ENCODE measurements around the gene CSH1.
A peak's percentile ranks its signal among the peaks of the same experiment; 100 is the strongest.

Gene CSH1

GRCh38 chr17:63855185-63855584, 41.2 kb downstream of the CSH1 start:
- DNase-seq = no peak

GRCh38 chr17:63854709-63855108, 41.7 kb downstream of the CSH1 start:
- DNase-seq = no peak

- DNase-seq = no peak
Measured at GRCh38 chr17:63853260-63853659, 43.1 kb downstream of the CSH1 start.

- no peak for DNase-seq
Measured at GRCh38 chr17:63850401-63850800, 46.0 kb downstream of the CSH1 start.

- DNase-seq = peak; percentile 98
Measured at GRCh38 chr17:63848834-63849689, 47.3 kb downstream of the CSH1 start.

- no peak for DNase-seq
Measured at GRCh38 chr17:63847525-63848249, 48.7 kb downstream of the CSH1 start.

GRCh38 chr17:63845509-63845908, 50.9 kb downstream of the CSH1 start:
- no peak for DNase-seq

Data from activated CD4-positive, CD25-positive, alpha-beta regulatory T cell treated with anti-CD3 and anti-CD28 coated beads, Interleukin-2, amount 50 U/mL, for 72 hours (primary cell).